GM12891 (cell line): ENCODE data around the gene SPART.

Experiments used
- DNase-seq: peaks from one replicate; pipeline ENCODE4 v3.0.0; 2011; ENCODE audit warnings: low spot score; ENCODE audit not compliant: insufficient read length
- FAIRE-seq: peaks from 2 replicates; lab custom pipeline; 2011; peaks lifted over from hg19 to GRCh38; lab: Jason Lieb, UNC
- PAX5 ChIP-seq: IDR thresholded peaks from 2 replicates; pipeline ENCODE4 v1.6.1; 2011; ENCODE audit warnings: low read length, moderate library complexity, mild to moderate bottlenecking; ENCODE audit not compliant: insufficient read depth, severe bottlenecking
- POLR2A ChIP-seq: IDR thresholded peaks from 2 replicates; pipeline ENCODE4 v1.6.1; 2011; ENCODE audit warnings: low read depth, low read length, control low read depth
- POLR2AphosphoS5 ChIP-seq: IDR thresholded peaks from 2 replicates; pipeline ENCODE4 v1.6.1; 2011; ENCODE audit warnings: low read depth, low read length, control low read depth
- POU2F2 ChIP-seq: IDR thresholded peaks from 2 replicates; pipeline ENCODE4 v1.6.1; 2011; ENCODE audit warnings: low read depth, mild to moderate bottlenecking, control low read depth, low read length, moderate library complexity
- SPI1 ChIP-seq: IDR thresholded peaks from 2 replicates; pipeline ENCODE4 v1.6.1; 2011; ENCODE audit warnings: low read depth, low read length, control low read depth
- TAF1 ChIP-seq: IDR thresholded peaks from 2 replicates; pipeline ENCODE4 v1.6.1; 2011; ENCODE audit warnings: low read depth, low read length, control low read depth

SPART gene

GRCh38 chr13:36286006-36286405 is 60.2 kb downstream of the SPART start:
- TF ChIP-seq POU2F2 (no peak), POLR2A (no peak), TAF1 (no peak), POLR2AphosphoS5 (no peak), PAX5 (no peak), SPI1 (no peak)
- no peak for FAIRE-seq

GRCh38 chr13:36282821-36283432 is 63.3 kb downstream of the SPART start:
- TF ChIP-seq SPI1 (no peak), POU2F2 (no peak), POLR2A (no peak), TAF1 (no peak), POLR2AphosphoS5 (no peak), PAX5 (no peak)
- DNase-seq (no peak), FAIRE-seq (peak; percentile 56)

More at GRCh38 chr13:36286006-36286405, 60.2 kb downstream of the SPART start:
- no peak for DNase-seq

- FAIRE-seq, result no peak
These were observed 70.8 kb downstream of the SPART start for GRCh38 chr13:36275190-36276002.

GRCh38 chr13:36273431-36273830 is 72.8 kb downstream of the SPART start:
- TF ChIP-seq SPI1 (no peak), POU2F2 (no peak), TAF1 (no peak), PAX5 (no peak), POLR2A (no peak), POLR2AphosphoS5 (no peak)
- FAIRE-seq (no peak), DNase-seq (no peak)

More at GRCh38 chr13:36275190-36276002, 70.8 kb downstream of the SPART start:
- TF ChIP-seq SPI1 (no peak), POLR2AphosphoS5 (no peak), TAF1 (no peak), PAX5 (no peak), POU2F2 (no peak), POLR2A (no peak)
- DNase-seq, result no peak

- FAIRE-seq (no peak), DNase-seq (no peak)
- TF ChIP-seq POLR2A, result no peak
- TF ChIP-seq TAF1, result no peak
- no peak for TF ChIP-seq PAX5
- TF ChIP-seq SPI1, result no peak
- no peak for TF ChIP-seq POU2F2
- TF ChIP-seq POLR2AphosphoS5, result no peak
These were observed 84.2 kb downstream of the SPART start for GRCh38 chr13:36261976-36262375.

- no peak for TF ChIP-seq POU2F2
- TF ChIP-seq POLR2AphosphoS5, result no peak
- TF ChIP-seq TAF1, result no peak
- no peak for TF ChIP-seq PAX5
- no peak for TF ChIP-seq SPI1
- no peak for TF ChIP-seq POLR2A
- FAIRE-seq (no peak), DNase-seq (no peak)
These were observed 85.2 kb downstream of the SPART start for GRCh38 chr13:36261011-36261410.

GRCh38 chr13:36259361-36260137 is 86.6 kb downstream of the SPART start:
- no peak for DNase-seq
- TF ChIP-seq POLR2AphosphoS5, result no peak
- no peak for FAIRE-seq

GRCh38 chr13:36258831-36259230 is 87.4 kb downstream of the SPART start:
- TF ChIP-seq POU2F2 (no peak), PAX5 (no peak), SPI1 (no peak), POLR2AphosphoS5 (no peak), POLR2A (no peak), TAF1 (no peak)
- FAIRE-seq, result no peak
- DNase-seq, result no peak
